ENCODE results near the gene SELENOK. TPM values are rescaled to one million over a fixed set of nuclear protein-coding genes. Genes with fewer than 3 reads are reported as not detected.

SELENOK gene
- total RNA-seq, 4 donors from 2014 or later, result 23.0 to 47.2 (median 30.1) TPM

DNA sequence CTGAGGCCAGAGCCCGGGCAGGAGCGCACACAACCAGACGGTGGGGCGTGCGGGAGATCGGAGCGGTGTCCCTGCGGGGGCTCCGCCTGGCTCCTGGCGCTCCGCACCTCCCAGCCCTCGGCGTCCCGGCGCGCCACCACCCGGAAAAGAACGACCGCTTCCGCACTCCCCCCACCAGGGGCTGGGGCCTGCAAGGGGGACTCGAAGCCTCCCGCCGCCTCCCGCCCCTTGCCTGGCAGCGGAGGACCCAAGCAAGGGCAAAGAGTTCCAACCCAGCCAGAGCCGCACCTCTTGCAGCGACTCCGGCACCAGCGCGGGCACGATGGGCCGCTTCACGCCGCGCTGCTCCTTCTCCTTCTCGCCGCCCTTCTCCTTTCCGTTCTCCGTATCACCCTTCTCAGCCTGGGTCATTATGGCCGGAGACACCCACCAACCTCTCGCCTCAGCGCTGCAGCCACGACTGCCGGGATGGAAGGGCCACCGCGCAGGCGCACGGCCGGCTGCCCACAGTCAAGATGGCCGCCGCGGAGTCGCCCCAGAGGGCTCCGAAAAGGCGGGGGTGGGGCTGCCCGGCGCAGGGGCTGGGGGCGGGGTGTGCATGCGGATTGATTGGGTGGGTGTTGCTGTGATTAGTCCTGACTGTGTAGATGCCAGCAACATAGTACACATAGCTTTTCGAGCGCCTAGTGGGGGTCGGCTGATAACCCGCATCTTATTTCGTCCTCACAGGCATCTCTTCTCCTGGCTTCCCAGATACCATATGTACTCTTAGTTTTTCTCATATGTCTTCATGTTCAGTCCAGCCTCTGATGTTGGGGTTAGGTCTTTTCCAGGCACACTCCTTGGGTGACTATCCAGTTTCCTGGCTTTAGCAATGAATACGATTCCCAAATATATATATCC is 9.7 kb downstream of the SELENOK start, which contains the start of gene ACTR8:
Gene ACTR8 (minus strand): TSS at position 462 of the 903 bp plus-strand sequence. CDS start 51 bp downstream, at position 411.
- H3K4me3 ChIP-seq (ENCODE audit: low read depth, poor library complexity, severe bottlenecking), result peak within 1 kb of the TSS; percentile 93
- WGBS, 2 donors, result 1 to 2% methylated on average over 52 to 65 of the region's 65 CpGs
- TF ChIP-seq POLR2A (IDR thresholded peaks at IDR 0.05), result no peak
- TF ChIP-seq, protein P1, sequence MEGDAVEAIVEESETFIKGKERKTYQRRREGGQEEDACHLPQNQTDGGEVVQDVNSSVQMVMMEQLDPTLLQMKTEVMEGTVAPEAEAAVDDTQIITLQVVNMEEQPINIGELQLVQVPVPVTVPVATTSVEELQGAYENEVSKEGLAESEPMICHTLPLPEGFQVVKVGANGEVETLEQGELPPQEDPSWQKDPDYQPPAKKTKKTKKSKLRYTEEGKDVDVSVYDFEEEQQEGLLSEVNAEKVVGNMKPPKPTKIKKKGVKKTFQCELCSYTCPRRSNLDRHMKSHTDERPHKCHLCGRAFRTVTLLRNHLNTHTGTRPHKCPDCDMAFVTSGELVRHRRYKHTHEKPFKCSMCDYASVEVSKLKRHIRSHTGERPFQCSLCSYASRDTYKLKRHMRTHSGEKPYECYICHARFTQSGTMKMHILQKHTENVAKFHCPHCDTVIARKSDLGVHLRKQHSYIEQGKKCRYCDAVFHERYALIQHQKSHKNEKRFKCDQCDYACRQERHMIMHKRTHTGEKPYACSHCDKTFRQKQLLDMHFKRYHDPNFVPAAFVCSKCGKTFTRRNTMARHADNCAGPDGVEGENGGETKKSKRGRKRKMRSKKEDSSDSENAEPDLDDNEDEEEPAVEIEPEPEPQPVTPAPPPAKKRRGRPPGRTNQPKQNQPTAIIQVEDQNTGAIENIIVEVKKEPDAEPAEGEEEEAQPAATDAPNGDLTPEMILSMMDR (IDR thresholded peaks at IDR 0.05), result no peak
- peak; percentile 65 to 96 for DNase-seq (ENCODE audit: low spot score in 2 of 2)
- intact Hi-C loops (cut with DNase I; ENCODE audit: low total_unique reads), result no loop called here

DNA sequence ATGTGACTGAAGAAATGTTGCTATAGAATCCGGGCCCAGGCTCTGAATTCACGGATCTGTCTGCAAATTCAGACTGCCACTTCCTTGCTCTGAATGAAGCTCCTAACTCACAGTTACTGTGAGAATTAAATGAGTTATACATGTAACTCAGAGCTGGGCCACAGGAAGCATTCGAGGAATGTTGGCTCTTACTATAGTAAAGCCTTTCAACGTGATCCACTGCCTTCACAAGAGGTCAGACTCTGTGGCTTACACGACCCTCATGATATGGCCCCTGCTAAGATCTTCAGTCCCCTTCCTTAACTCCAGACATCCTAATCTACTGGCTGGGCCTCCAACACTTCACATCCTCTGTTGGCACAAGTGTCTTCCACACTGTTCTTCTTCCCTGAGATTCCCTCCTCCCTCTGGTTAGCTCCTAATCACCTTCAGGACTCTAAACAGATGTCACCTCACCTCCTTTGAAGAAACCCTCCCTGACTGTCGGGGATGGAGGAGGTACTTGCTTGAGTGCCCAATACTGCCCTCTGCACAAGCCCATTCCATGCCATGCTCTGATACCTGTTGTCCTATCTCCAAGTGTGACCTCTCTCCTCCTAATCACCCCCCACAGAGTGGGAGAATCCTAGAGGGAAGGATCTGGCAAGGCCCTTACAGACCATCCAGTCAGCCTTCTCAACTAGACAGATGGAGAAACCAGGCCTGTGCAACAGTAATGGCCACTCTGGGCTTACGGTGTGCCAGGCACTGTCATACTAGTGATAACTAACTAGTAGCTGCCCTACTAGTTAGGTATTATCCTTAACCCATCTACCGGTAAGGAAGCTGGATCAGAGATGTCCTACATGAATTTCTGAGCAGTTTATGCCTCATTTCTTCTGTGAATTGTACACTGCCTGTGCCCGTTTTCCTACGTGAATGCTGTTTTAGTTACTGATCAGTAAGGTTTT is 11.0 kb downstream of the SELENOK start:
- WGBS, 2 donors, result 57 to 58% methylated on average over 10 of the region's 10 CpGs
- TF ChIP-seq, protein P1 (IDR thresholded peaks at IDR 0.05), result no peak
- TF ChIP-seq POLR2A (IDR thresholded peaks at IDR 0.05), result no peak
- DNase-seq (ENCODE audit: low spot score in 2 of 2), result no peak
- intact Hi-C loops (cut with DNase I; ENCODE audit: low total_unique reads), result no loop called here
- H3K4me3 ChIP-seq (ENCODE audit: low read depth, poor library complexity, severe bottlenecking), result no peak overlapping the region

DNA sequence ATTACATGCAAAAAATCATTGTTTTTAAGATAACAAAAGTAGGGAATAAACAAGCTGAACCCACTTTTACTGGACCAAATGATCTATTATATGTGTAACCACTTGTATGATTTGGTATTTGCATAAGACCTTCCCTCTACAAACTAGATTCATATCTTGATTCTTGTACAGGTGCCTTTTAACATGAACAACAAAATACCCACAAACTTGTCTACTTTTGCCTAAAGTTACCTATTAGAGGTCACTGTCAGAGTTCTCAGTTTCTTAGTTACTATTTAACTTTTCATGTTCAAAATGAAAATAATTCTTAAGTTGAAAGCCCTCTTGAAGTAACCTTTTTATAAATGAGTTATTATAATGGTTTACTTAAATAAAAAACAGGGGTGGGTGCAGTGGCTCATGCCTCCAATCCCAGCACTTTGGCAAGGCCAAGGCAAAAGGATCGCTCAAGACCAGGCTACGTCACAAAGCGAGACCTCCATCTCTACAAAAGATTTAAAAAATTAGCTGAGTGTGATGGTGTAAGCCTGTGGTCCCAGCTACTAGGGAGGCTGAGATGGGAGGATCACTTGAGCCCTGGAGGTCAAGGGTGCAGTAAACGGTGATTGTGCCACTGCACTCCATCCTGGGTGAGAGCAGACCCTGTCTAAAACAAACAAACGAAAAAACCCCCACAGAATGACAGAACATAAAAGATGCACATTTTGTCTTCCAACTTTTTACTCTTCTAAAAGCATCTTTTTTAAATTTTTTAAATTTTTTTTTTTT is 25.7 kb downstream of the SELENOK start:
- TF ChIP-seq POLR2A (IDR thresholded peaks at IDR 0.05), result no peak
- TF ChIP-seq, protein P1 (IDR thresholded peaks at IDR 0.05), result no peak
- intact Hi-C loops (cut with DNase I; ENCODE audit: low total_unique reads), result no loop called here
- no peak overlapping the region for H3K4me3 ChIP-seq (ENCODE audit: low read depth, poor library complexity, severe bottlenecking)
- 95% methylated on average over 5 of the region's 5 CpGs for WGBS, 2 donors
- no peak for DNase-seq (ENCODE audit: low spot score in 2 of 2)

DNA sequence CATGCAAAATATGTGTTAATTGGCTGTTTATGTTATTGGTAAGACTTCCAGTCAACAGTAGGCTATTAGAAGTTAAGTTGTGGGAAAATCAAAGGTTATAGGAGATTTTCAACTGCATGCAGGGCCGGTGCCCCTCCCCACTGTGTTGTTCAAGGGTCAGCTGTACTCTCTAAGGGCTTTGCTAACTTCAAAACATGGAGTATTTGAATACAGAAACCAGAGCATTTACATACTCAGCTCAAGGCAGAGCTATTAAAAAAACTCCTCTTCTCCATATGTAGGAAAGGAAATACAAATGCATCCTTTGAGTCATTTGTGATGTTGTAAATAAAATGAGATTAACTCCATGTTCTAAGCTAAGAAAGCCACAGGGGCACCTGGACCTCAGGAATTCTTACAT is 28.5 kb downstream of the SELENOK start:
- no peak overlapping the region for H3K4me3 ChIP-seq (ENCODE audit: low read depth, poor library complexity, severe bottlenecking)
- intact Hi-C loops (cut with DNase I; ENCODE audit: low total_unique reads), result no loop called here
- WGBS, 2 donors, result 96 to 100% methylated on average over 1 of the region's 1 CpG
- no peak for DNase-seq (ENCODE audit: low spot score in 2 of 2)
- TF ChIP-seq, protein P1 (IDR thresholded peaks at IDR 0.05), result no peak
- no peak for TF ChIP-seq POLR2A (IDR thresholded peaks at IDR 0.05)

DNA sequence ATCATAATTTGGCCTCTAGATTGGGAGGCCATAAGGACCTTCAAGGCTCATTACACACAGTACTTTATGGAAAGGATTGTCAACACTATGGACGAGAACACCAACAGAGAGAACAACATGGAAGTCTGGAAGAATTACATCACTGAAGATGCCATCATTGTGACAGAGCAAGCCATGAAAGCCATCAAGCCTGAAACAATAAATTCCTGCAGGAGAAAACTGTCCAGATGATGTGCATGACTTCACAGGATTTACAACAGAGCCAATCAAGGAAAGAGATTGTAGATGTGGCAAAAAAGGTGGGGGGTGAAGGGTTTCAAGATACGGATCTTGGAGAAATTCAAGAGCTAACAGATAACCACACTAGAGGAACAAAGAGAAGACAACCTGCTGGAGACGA is 29.4 kb downstream of the SELENOK start:
- WGBS, 2 donors, result 95 to 97% methylated on average over 3 of the region's 3 CpGs
- DNase-seq (ENCODE audit: low spot score in 2 of 2), result no peak
- TF ChIP-seq, protein P1 (IDR thresholded peaks at IDR 0.05), result no peak
- no peak for TF ChIP-seq POLR2A (IDR thresholded peaks at IDR 0.05)
- intact Hi-C loops (cut with DNase I; ENCODE audit: low total_unique reads), result no loop called here
- no peak overlapping the region for H3K4me3 ChIP-seq (ENCODE audit: low read depth, poor library complexity, severe bottlenecking)
